RWPE1 (cell line): ENCODE results near the gene KCNIP2.

Source experiments
- CTCF ChIA-PET: fragments of 350-600 bp; sonication (Branson Sonifier 250); formaldehyde crosslinking; extraction: SDS; loops from one replicate; lab custom pipeline; 2021; lab: Yijun Ruan, JAX
- POLR2A ChIA-PET: fragments of 400-600 bp; formaldehyde crosslinking; extraction: SDS; loops from one replicate; lab custom pipeline; 2020; ENCODE audit warnings: antibody characterized with exemption; ENCODE audit not compliant: low non-redundant PET; lab: Yijun Ruan, JAX
- DNase-seq: peaks from one replicate; pipeline ENCODE4 v3.0.0; 2012; ENCODE audit warnings: low spot score
- H3K27ac ChIP-seq: fragments of 450-650 bp; 2 replicates; pipeline ENCODE4 v1.5.1; 2017
- TF ChIP-seq, protein P1 (sequence below): fragments of 450-650 bp; conservative IDR thresholded peaks from 2 replicates; pipeline ENCODE4 v1.5.1; 2017; ENCODE audit warnings: low read depth, mild to moderate bottlenecking

The KCNIP2 gene

DNA sequence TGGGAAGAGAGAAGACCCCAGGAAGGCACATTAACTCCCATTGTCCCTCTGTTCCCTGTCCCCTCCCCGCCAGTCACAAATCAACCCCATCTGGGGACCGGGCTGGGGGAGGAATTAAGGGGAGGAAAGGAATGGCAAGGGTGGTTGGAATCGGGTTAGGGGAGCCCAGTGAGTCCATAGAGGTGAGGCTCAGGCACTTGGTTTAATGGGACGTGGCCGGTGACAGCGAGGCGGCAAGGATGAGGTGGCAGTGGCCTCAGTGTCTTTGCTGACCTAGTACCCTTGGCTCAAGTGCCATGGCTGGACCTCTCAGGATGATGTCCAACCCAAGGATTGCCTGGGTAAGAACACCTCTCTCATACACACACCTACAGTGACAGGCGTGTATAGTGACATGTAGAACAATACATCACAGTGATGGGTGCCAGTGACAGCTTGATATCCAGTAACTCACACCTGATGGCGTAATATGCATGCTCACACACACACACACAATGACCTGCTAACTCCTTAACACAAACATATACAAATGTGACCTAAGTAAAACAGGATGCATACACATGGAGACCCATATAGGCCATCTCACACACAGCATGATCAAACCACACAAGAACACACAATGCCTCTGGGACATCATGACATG is 12.3 kb downstream of the KCNIP2 start:
- TF ChIP-seq, protein P1, sequence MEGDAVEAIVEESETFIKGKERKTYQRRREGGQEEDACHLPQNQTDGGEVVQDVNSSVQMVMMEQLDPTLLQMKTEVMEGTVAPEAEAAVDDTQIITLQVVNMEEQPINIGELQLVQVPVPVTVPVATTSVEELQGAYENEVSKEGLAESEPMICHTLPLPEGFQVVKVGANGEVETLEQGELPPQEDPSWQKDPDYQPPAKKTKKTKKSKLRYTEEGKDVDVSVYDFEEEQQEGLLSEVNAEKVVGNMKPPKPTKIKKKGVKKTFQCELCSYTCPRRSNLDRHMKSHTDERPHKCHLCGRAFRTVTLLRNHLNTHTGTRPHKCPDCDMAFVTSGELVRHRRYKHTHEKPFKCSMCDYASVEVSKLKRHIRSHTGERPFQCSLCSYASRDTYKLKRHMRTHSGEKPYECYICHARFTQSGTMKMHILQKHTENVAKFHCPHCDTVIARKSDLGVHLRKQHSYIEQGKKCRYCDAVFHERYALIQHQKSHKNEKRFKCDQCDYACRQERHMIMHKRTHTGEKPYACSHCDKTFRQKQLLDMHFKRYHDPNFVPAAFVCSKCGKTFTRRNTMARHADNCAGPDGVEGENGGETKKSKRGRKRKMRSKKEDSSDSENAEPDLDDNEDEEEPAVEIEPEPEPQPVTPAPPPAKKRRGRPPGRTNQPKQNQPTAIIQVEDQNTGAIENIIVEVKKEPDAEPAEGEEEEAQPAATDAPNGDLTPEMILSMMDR, result no peak
- ChIA-PET POLR2A (no interaction called here), CTCF (interaction anchor here (1.1 to 1.7 kb wide), 2 partner anchors 9 to 13 kb away, joined by 3 to 4 read pairs; partner anchors contain the start of gene KCNIP2)
- H3K27ac ChIP-seq, result peak overlapping the region; percentile 80
- DNase-seq, result no peak

DNA sequence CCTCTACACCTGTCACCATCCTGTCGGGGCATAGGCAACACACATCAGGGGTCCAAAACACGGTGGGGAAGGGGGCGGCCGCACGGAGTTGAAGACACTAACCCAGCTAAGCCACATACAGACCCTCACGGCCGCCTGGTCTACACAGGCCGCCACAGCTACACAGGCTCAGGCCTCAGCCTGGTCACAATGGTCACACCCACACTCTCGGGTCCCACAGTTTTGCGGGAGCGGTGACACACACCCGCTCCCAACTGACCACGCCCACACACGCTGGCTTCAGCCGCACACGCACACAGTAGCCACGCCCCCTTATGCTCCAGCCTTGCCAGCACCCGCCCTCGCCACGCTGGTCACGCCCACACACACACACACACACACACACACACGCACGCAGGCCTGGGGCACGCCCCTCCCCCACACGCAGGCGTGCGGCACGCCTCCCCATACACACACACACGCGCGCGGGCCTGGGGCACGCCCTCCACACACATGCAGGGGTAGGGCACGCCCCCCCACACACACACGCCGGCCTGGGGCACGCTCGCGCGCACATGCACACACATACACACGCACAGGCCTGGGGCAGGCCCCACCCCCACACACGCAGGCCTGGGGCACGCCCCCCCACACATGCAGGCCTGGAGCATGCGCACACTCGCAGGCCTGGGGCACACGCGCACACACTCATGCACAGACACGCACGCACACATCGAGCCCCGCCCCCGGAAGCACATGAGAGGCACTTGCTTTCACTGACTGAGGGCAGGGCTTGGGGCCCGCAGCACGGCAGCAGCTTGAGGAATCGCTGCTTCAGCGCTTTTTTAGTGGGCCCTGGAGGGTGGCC is 13.1 kb downstream of the KCNIP2 start:
- ChIA-PET CTCF (interaction anchor here (1.1 to 1.7 kb wide), 2 partner anchors 10 to 13 kb away, joined by 3 to 4 read pairs; partner anchors contain the start of gene KCNIP2), POLR2A (no interaction called here)
- peak overlapping the region; percentile 80 for H3K27ac ChIP-seq
- peak; percentile 92 for DNase-seq
- TF ChIP-seq, protein P1, result no peak

DNA sequence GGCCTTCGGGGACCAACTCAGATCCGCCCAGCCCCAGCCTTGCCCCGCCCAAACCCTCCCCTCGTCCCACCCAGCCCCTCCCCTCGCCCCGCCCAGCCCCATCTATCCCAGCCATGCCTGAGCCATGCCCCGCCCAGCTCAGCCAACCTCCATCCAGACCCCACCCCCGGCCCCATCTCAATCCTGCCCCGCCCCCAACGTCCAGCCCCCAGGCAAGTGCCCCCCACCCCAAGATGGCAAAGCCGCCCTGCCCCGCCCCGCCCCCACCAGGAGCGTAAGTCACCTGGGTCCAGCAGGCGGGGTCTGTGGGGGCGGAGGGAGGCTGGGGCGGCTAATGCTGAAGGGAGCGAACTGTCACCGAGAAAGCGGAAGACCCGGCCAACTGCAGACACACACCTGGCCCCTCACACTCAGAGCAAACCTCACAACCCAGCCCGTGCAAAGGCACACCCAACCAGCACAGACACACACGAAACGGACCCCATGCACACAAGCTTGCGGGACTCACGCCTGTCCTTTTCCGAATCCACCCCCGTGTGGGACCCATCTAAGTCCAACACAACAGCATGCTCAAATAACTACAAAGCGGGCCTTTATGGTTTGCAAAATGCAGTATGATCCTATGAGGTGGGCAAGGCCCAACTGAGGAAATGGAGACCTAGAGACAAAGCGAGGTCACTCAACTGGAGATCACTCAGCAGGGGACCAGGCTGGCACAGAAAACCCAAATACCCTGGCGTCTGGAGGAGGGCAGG is 13.9 kb downstream of the KCNIP2 start:
- ChIA-PET POLR2A (no interaction called here), CTCF (interaction anchor here (0.6 to 0.7 kb wide), 2 partner anchors 132 to 150 kb away, joined by 3 to 4 read pairs; no protein-coding TSS in a partner anchor)
- peak; percentile 78 for DNase-seq
- TF ChIP-seq, protein P1, result no peak
- peak overlapping the region; percentile 80 for H3K27ac ChIP-seq

DNA sequence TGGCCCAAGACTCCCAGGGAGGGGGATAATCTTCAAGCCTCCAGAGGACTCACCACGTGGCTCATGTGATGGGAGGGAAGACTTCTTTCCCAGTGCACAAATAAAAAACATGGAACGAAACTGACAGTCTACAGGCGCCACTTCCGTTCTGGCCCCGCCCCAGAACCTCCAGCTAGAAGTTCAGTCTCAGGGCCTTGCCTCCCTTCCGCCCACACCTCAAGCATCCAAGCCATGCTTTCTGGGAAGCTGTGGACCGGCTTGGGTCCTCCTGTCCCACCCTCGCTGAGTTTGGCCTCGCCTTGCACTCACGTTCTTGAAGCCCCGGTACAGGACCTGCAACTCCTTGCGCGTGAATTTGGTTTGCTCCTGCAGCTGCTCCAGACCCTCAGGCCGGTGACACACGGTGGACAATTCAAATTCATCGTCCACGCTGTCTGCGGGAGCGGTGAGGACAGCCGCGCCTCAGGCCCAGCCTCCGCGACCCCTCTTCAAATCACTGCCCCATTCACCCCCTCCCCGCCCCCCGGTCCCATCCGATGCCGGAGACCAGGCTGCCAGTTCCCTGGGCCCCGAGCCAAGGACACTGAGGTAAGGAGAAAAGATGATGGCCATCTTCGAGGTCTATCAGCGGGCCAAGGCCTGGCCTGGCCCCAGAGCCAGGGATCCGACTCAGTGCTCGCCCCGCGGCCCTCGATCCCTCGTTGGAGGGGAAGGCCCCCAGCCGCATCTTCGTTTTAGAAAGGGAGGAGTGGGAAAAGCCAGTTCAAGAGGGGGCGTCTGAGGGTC is 14.6 kb downstream of the KCNIP2 start:
- ChIA-PET CTCF (no interaction called here), POLR2A (no interaction called here)
- TF ChIP-seq, protein P1, result no peak
- no peak for DNase-seq
- peak overlapping the region; percentile 80 for H3K27ac ChIP-seq

DNA sequence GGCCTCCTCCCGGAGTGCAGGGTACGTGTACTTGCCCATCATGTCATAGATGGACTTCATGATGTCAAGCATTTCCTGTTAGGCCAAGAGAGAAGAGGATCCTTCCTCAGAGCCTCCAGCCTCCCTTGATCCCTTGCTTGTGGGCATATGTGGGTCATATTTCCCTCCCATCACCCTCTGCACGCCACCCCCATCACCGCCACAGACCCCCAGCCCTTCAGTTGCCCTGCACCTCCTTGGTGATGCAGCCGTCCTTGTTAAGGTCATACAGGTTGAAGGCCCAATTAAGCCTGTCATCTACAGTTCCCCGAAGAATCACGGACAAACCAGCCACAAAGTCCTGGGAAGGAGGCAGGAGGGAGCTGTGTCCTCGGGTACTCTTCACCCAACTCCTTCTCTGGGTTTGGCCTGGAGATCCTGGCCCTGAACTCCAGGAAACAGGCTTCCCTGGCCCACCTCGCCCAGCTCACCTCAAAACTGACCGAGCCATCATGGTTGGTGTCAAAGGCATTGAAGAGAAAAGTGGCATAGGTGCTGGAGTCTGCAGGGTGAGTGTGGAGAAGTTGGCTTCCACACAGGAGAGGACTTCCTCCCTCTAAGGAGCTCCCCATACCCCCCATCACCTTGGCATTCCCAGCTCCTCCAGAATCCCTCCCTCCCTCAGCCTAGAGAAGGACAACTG is 15.5 kb downstream of the KCNIP2 start:
- CTCF ChIA-PET, result interaction anchor here (0.8 to 1.3 kb wide), 2 partner anchors 9 to 10 kb away, joined by 3 read pairs; partner anchors contain the start of gene OGA

More for the DNA sequence above, 15.5 kb downstream of the KCNIP2 start:
- no peak for DNase-seq
- TF ChIP-seq, protein P1, result no peak
- H3K27ac ChIP-seq, result peak overlapping the region; percentile 80; the same call in 1 of the 2 replicates
- POLR2A ChIA-PET, result no interaction called here
